ENCODE measurements around the gene CACHD1. TPM values are rescaled to one million over a fixed set of nuclear protein-coding genes. Genes with fewer than 3 reads are reported as not detected.
"Not testable (repeated sequence)": the region's sequence is repeated elsewhere in the genome, so short reads cannot be mapped to it uniquely, and the experiment has no call there.

The CACHD1 gene
- polyA plus RNA-seq, 2 donors = 1.6 to 2.9 TPM

- H3K36me3 ChIP-seq (ENCODE audit: control insufficient read depth in 2 of 2, insufficient read depth in 2 of 2, low read length in 1 of 2); H3K27me3 ChIP-seq (ENCODE audit: control insufficient read depth in 1 of 2, insufficient read depth in 2 of 2, low read length in 2 of 2); H3K4me3 ChIP-seq (ENCODE audit: low read depth in 1 of 2, low read length in 2 of 2); H3K9me3 ChIP-seq (ENCODE audit: control insufficient read depth in 2 of 2, insufficient read depth in 1 of 2, low read depth in 1 of 2, low read length in 1 of 2); H3K27ac ChIP-seq (ENCODE audit: low read depth in 2 of 2, low read length in 1 of 2); H3K4me1 ChIP-seq (ENCODE audit: control insufficient read depth in 2 of 2, insufficient read depth in 2 of 2, low read length in 1 of 2): not testable (repeated sequence)
- 76 to 96% methylated on average over 3 of the region's 3 CpGs for WGBS, 2 donors
Observed at GRCh38 chr1:64610950-64611349, 141.0 kb downstream of the CACHD1 start.

- no peak overlapping the region for H3K4me3 ChIP-seq (ENCODE audit: low read depth in 1 of 2, low read length in 2 of 2)
- no peaks in the 10 kb centered on the region for H3K4me1 ChIP-seq (ENCODE audit: control insufficient read depth in 2 of 2, insufficient read depth in 2 of 2, low read length in 1 of 2)
- 61 to 70% methylated on average over 2 of the region's 2 CpGs for WGBS, 2 donors
- H3K9me3 ChIP-seq (ENCODE audit: control insufficient read depth in 2 of 2, insufficient read depth in 1 of 2, low read depth in 1 of 2, low read length in 1 of 2) = no peaks in the 10 kb centered on the region
- H3K27me3 ChIP-seq (ENCODE audit: control insufficient read depth in 1 of 2, insufficient read depth in 2 of 2, low read length in 2 of 2) = no peaks in the 10 kb centered on the region
- no peaks in the 10 kb centered on the region for H3K36me3 ChIP-seq (ENCODE audit: control insufficient read depth in 2 of 2, insufficient read depth in 2 of 2, low read length in 1 of 2)
- H3K27ac ChIP-seq (ENCODE audit: low read depth in 2 of 2, low read length in 1 of 2) = no peak overlapping the region
Observed at GRCh38 chr1:64616039-64616438, 146.1 kb downstream of the CACHD1 start.

GRCh38 chr1:64623750-64624191 lies 153.8 kb downstream of the CACHD1 start:
- no peak overlapping the region for H3K4me3 ChIP-seq (ENCODE audit: low read depth in 1 of 2, low read length in 2 of 2)
- H3K36me3 ChIP-seq (ENCODE audit: control insufficient read depth in 2 of 2, insufficient read depth in 2 of 2, low read length in 1 of 2) = no peaks in the 10 kb centered on the region
- no peaks in the 10 kb centered on the region for H3K9me3 ChIP-seq (ENCODE audit: control insufficient read depth in 2 of 2, insufficient read depth in 1 of 2, low read depth in 1 of 2, low read length in 1 of 2)
- H3K27ac ChIP-seq (ENCODE audit: low read depth in 2 of 2, low read length in 1 of 2) = no peak overlapping the region
- H3K27me3 ChIP-seq (ENCODE audit: control insufficient read depth in 1 of 2, insufficient read depth in 2 of 2, low read length in 2 of 2) = no peaks in the 10 kb centered on the region
- 22 to 32% methylated on average over 4 of the region's 4 CpGs for WGBS, 2 donors
- H3K4me1 ChIP-seq (ENCODE audit: control insufficient read depth in 2 of 2, insufficient read depth in 2 of 2, low read length in 1 of 2) = no peaks in the 10 kb centered on the region

- Histone ChIP-seq H3K4me1 (ENCODE audit: control insufficient read depth in 2 of 2, insufficient read depth in 2 of 2, low read length in 1 of 2) (no peaks in the 10 kb centered on the region), H3K27ac (ENCODE audit: low read depth in 2 of 2, low read length in 1 of 2) (no peak overlapping the region), H3K9me3 (ENCODE audit: control insufficient read depth in 2 of 2, insufficient read depth in 1 of 2, low read depth in 1 of 2, low read length in 1 of 2) (no peaks in the 10 kb centered on the region), H3K27me3 (ENCODE audit: control insufficient read depth in 1 of 2, insufficient read depth in 2 of 2, low read length in 2 of 2) (no peaks in the 10 kb centered on the region), H3K36me3 (ENCODE audit: control insufficient read depth in 2 of 2, insufficient read depth in 2 of 2, low read length in 1 of 2) (no peaks in the 10 kb centered on the region), H3K4me3 (ENCODE audit: low read depth in 1 of 2, low read length in 2 of 2) (no peak overlapping the region)
- 46 to 63% methylated on average over 1 of the region's 1 CpG for WGBS, 2 donors
Observed at GRCh38 chr1:64624218-64624713, 154.3 kb downstream of the CACHD1 start.

- 60% methylated on average over 2 of the region's 2 CpGs for WGBS, 2 donors
- H3K27ac ChIP-seq (ENCODE audit: low read depth in 2 of 2, low read length in 1 of 2) = no peak overlapping the region
- H3K4me1 ChIP-seq (ENCODE audit: control insufficient read depth in 2 of 2, insufficient read depth in 2 of 2, low read length in 1 of 2) = no peaks in the 10 kb centered on the region
- H3K4me3 ChIP-seq (ENCODE audit: low read depth in 1 of 2, low read length in 2 of 2) = no peak overlapping the region
- H3K27me3 ChIP-seq (ENCODE audit: control insufficient read depth in 1 of 2, insufficient read depth in 2 of 2, low read length in 2 of 2) = no peaks in the 10 kb centered on the region
- no peaks in the 10 kb centered on the region for H3K36me3 ChIP-seq (ENCODE audit: control insufficient read depth in 2 of 2, insufficient read depth in 2 of 2, low read length in 1 of 2)
- no peaks in the 10 kb centered on the region for H3K9me3 ChIP-seq (ENCODE audit: control insufficient read depth in 2 of 2, insufficient read depth in 1 of 2, low read depth in 1 of 2, low read length in 1 of 2)
Observed at GRCh38 chr1:64624808-64625207, 154.9 kb downstream of the CACHD1 start.

GRCh38 chr1:64630611-64631010 lies 160.7 kb downstream of the CACHD1 start:
- H3K9me3 ChIP-seq (ENCODE audit: control insufficient read depth in 2 of 2, insufficient read depth in 1 of 2, low read depth in 1 of 2, low read length in 1 of 2) = no peaks in the 10 kb centered on the region
- no peak overlapping the region for H3K27ac ChIP-seq (ENCODE audit: low read depth in 2 of 2, low read length in 1 of 2)
- H3K4me3 ChIP-seq (ENCODE audit: low read depth in 1 of 2, low read length in 2 of 2) = no peak overlapping the region
- no peaks in the 10 kb centered on the region for H3K36me3 ChIP-seq (ENCODE audit: control insufficient read depth in 2 of 2, insufficient read depth in 2 of 2, low read length in 1 of 2)
- H3K27me3 ChIP-seq (ENCODE audit: control insufficient read depth in 1 of 2, insufficient read depth in 2 of 2, low read length in 2 of 2) = no peaks in the 10 kb centered on the region
- 86% methylated on average over 4 of the region's 4 CpGs for WGBS, 2 donors
- no peaks in the 10 kb centered on the region for H3K4me1 ChIP-seq (ENCODE audit: control insufficient read depth in 2 of 2, insufficient read depth in 2 of 2, low read length in 1 of 2)

- 72 to 74% methylated on average over 3 of the region's 3 CpGs for WGBS, 2 donors
- Histone ChIP-seq H3K4me3 (ENCODE audit: low read depth in 1 of 2, low read length in 2 of 2) (no peak overlapping the region), H3K36me3 (ENCODE audit: control insufficient read depth in 2 of 2, insufficient read depth in 2 of 2, low read length in 1 of 2) (no peaks in the 10 kb centered on the region), H3K27ac (ENCODE audit: low read depth in 2 of 2, low read length in 1 of 2) (no peak overlapping the region), H3K9me3 (ENCODE audit: control insufficient read depth in 2 of 2, insufficient read depth in 1 of 2, low read depth in 1 of 2, low read length in 1 of 2) (no peaks in the 10 kb centered on the region), H3K4me1 (ENCODE audit: control insufficient read depth in 2 of 2, insufficient read depth in 2 of 2, low read length in 1 of 2) (no peaks in the 10 kb centered on the region), H3K27me3 (ENCODE audit: control insufficient read depth in 1 of 2, insufficient read depth in 2 of 2, low read length in 2 of 2) (no peaks in the 10 kb centered on the region)
Observed at GRCh38 chr1:64631346-64632034, 161.6 kb downstream of the CACHD1 start.

- H3K4me1 ChIP-seq (ENCODE audit: control insufficient read depth in 2 of 2, insufficient read depth in 2 of 2, low read length in 1 of 2) = no peaks in the 10 kb centered on the region
- WGBS, 2 donors = 86 to 89% methylated on average over 6 of the region's 6 CpGs
- H3K36me3 ChIP-seq (ENCODE audit: control insufficient read depth in 2 of 2, insufficient read depth in 2 of 2, low read length in 1 of 2) = no peaks in the 10 kb centered on the region
- H3K4me3 ChIP-seq (ENCODE audit: low read depth in 1 of 2, low read length in 2 of 2) = no peak overlapping the region
- no peak overlapping the region for H3K27ac ChIP-seq (ENCODE audit: low read depth in 2 of 2, low read length in 1 of 2)
- H3K9me3 ChIP-seq (ENCODE audit: control insufficient read depth in 2 of 2, insufficient read depth in 1 of 2, low read depth in 1 of 2, low read length in 1 of 2) = no peaks in the 10 kb centered on the region
- no peaks in the 10 kb centered on the region for H3K27me3 ChIP-seq (ENCODE audit: control insufficient read depth in 1 of 2, insufficient read depth in 2 of 2, low read length in 2 of 2)
Observed at GRCh38 chr1:64632936-64633335, 163.0 kb downstream of the CACHD1 start.

GRCh38 chr1:64645735-64646134 lies 175.8 kb downstream of the CACHD1 start:
- 88 to 95% methylated on average over 3 of the region's 3 CpGs for WGBS, 2 donors
- no peak overlapping the region for H3K4me3 ChIP-seq (ENCODE audit: low read depth in 1 of 2, low read length in 2 of 2)
- H3K36me3 ChIP-seq (ENCODE audit: control insufficient read depth in 2 of 2, insufficient read depth in 2 of 2, low read length in 1 of 2) = no peaks in the 10 kb centered on the region
- no peaks in the 10 kb centered on the region for H3K9me3 ChIP-seq (ENCODE audit: control insufficient read depth in 2 of 2, insufficient read depth in 1 of 2, low read depth in 1 of 2, low read length in 1 of 2)
- no peaks in the 10 kb centered on the region for H3K4me1 ChIP-seq (ENCODE audit: control insufficient read depth in 2 of 2, insufficient read depth in 2 of 2, low read length in 1 of 2)
- no peaks in the 10 kb centered on the region for H3K27me3 ChIP-seq (ENCODE audit: control insufficient read depth in 1 of 2, insufficient read depth in 2 of 2, low read length in 2 of 2)
- no peak overlapping the region for H3K27ac ChIP-seq (ENCODE audit: low read depth in 2 of 2, low read length in 1 of 2)

GRCh38 chr1:64650411-64650810 lies 180.5 kb downstream of the CACHD1 start:
- no peak overlapping the region for H3K27ac ChIP-seq (ENCODE audit: low read depth in 2 of 2, low read length in 1 of 2)
- no peak overlapping the region for H3K4me3 ChIP-seq (ENCODE audit: low read depth in 1 of 2, low read length in 2 of 2)
- H3K9me3 ChIP-seq (ENCODE audit: control insufficient read depth in 2 of 2, insufficient read depth in 1 of 2, low read depth in 1 of 2, low read length in 1 of 2) = no peaks in the 10 kb centered on the region
- H3K36me3 ChIP-seq (ENCODE audit: control insufficient read depth in 2 of 2, insufficient read depth in 2 of 2, low read length in 1 of 2) = no peaks in the 10 kb centered on the region
- H3K4me1 ChIP-seq (ENCODE audit: control insufficient read depth in 2 of 2, insufficient read depth in 2 of 2, low read length in 1 of 2) = no peaks in the 10 kb centered on the region
- no peaks in the 10 kb centered on the region for H3K27me3 ChIP-seq (ENCODE audit: control insufficient read depth in 1 of 2, insufficient read depth in 2 of 2, low read length in 2 of 2)
- WGBS, 2 donors = 88 to 89% methylated on average over 2 of the region's 2 CpGs
